ENCODE results near the gene SOS2.

DNA sequence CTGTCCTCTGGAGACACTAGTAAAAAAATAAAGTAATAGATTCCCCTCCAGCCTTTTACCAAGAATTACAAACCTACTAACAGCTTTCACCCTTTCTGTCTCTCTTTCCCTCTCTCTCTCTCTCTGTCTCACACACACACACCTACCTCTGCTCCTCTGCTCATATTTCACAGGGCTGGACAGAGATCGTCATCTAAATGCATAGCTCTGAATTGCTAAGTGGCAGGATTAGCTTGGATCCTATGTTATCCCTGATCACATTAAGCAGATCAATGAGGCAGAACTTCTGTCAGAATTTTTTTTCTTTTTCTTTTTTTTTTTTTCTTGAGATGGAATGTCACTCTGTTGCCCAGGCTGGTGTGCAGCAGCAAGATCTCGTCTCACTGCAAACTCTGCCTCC is 137.9 kb downstream of the SOS2 start:
- TF ChIP-seq, protein P1, sequence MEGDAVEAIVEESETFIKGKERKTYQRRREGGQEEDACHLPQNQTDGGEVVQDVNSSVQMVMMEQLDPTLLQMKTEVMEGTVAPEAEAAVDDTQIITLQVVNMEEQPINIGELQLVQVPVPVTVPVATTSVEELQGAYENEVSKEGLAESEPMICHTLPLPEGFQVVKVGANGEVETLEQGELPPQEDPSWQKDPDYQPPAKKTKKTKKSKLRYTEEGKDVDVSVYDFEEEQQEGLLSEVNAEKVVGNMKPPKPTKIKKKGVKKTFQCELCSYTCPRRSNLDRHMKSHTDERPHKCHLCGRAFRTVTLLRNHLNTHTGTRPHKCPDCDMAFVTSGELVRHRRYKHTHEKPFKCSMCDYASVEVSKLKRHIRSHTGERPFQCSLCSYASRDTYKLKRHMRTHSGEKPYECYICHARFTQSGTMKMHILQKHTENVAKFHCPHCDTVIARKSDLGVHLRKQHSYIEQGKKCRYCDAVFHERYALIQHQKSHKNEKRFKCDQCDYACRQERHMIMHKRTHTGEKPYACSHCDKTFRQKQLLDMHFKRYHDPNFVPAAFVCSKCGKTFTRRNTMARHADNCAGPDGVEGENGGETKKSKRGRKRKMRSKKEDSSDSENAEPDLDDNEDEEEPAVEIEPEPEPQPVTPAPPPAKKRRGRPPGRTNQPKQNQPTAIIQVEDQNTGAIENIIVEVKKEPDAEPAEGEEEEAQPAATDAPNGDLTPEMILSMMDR (conservative IDR thresholded peaks at IDR 0.05; ENCODE audit: low read depth, low read length): no peak
- TF ChIP-seq EZH2 (IDR thresholded peaks at IDR 0.05; ENCODE audit: borderline replicate concordance, low read depth, low read length, poor library complexity, severe bottlenecking): no peak

All from A673 (cell line).